OCI-M1 (cell line): ENCODE measurements around the gene SLC25A29.
A peak's percentile ranks its signal among the peaks of the same experiment; 100 is the strongest.

Experiments used
- DNase-seq: peaks from one replicate; lab custom pipeline; 2025; lab: John Stamatoyannopoulos, UW

SLC25A29 gene

GRCh38 chr14:100332071-100332639, 25.9 kb upstream of the SLC25A29 start:
- DNase-seq: peak; percentile 43

GRCh38 chr14:100330388-100330931, 24.2 kb upstream of the SLC25A29 start:
- DNase-seq: no peak

- no peak for DNase-seq
Observed at GRCh38 chr14:100330007-100330344, 23.7 kb upstream of the SLC25A29 start.

GRCh38 chr14:100329233-100330006, 23.2 kb upstream of the SLC25A29 start:
- no peak for DNase-seq

- no peak for DNase-seq
Observed at GRCh38 chr14:100328495-100329163, 22.4 kb upstream of the SLC25A29 start.

- DNase-seq: no peak
Observed at GRCh38 chr14:100327128-100327527, 20.9 kb upstream of the SLC25A29 start.

GRCh38 chr14:100325958-100326357, 19.7 kb upstream of the SLC25A29 start:
- DNase-seq: no peak

GRCh38 chr14:100325231-100325632, 19.0 kb upstream of the SLC25A29 start:
- no peak for DNase-seq

GRCh38 chr14:100323942-100324307, 17.7 kb upstream of the SLC25A29 start:
- no peak for DNase-seq

GRCh38 chr14:100323121-100323941, 17.1 kb upstream of the SLC25A29 start, which contains the start of gene SLC25A47:
SLC25A47 (plus strand) TSS chr14:100323339; CDS start chr14:100323415, 76 bp downstream.
- DNase-seq: no peak

- no peak for DNase-seq
Observed at GRCh38 chr14:100322138-100322957, 16.1 kb upstream of the SLC25A29 start.

- no peak for DNase-seq
Observed at GRCh38 chr14:100321473-100322137, 15.4 kb upstream of the SLC25A29 start.

GRCh38 chr14:100320157-100320856, 14.1 kb upstream of the SLC25A29 start:
- DNase-seq: no peak

GRCh38 chr14:100317912-100318808, 11.9 kb upstream of the SLC25A29 start:
- peak; percentile 69 for DNase-seq

GRCh38 chr14:100317389-100317788, 11.1 kb upstream of the SLC25A29 start:
- DNase-seq: no peak

GRCh38 chr14:100314724-100315123, 8.5 kb upstream of the SLC25A29 start:
- DNase-seq: no peak

GRCh38 chr14:100313464-100314230, 7.4 kb upstream of the SLC25A29 start:
- DNase-seq: no peak

GRCh38 chr14:100312877-100313400, 6.7 kb upstream of the SLC25A29 start:
- no peak for DNase-seq
